Measurements from ENCODE around the gene ZYG11B.
"Not testable (repeated sequence)": the region's sequence is repeated elsewhere in the genome, so short reads cannot be mapped to it uniquely, and the experiment has no call there.

Gene ZYG11B

DNA sequence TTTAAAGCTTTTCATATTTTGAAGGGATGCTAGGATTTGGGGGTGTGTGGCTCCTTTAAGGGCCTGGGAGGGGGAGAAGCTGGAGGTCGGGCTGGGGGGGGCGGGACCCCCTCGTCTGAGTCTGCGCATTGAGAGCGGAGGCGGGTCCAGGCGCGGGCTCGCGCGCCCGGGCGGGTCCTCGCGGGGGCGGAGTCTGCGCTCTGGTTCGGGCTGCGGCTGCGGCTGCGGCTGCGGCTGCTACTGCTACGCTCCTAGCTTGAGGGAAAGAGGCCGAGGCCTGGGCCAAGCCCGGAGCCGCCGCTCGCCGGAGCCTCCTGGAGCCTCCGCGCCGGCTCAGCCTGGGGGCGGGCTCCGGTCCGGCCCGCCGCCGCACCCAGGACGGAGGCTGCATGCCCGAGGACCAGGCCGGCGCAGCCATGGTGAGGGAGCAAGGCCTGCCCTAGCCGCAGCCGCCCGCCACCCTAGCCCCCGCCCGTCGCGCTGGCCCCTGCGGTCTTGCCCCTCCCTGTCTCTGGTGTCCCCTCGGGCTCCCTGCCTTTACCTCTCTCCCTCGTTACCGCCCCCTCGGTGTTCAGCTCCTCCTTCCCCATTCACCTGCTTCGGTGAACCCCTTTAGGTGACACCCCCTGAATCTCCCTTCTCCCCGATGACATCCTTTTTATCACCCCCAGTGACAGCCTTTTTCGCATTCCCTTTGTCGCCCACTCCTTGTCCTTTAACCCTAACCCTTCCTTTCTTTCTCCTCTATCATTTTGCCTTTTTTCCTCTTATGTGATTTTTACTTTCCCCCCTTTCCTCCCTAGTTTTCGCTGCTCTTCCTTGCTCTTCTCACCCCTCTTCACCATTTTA lies at the start of gene ZYG11B:
ZYG11B (plus strand) TSS at position 189 of the 849 bp plus-strand sequence; CDS start at position 390, 201 bp downstream.
- DNase-seq, result peak; percentile 89

DNA sequence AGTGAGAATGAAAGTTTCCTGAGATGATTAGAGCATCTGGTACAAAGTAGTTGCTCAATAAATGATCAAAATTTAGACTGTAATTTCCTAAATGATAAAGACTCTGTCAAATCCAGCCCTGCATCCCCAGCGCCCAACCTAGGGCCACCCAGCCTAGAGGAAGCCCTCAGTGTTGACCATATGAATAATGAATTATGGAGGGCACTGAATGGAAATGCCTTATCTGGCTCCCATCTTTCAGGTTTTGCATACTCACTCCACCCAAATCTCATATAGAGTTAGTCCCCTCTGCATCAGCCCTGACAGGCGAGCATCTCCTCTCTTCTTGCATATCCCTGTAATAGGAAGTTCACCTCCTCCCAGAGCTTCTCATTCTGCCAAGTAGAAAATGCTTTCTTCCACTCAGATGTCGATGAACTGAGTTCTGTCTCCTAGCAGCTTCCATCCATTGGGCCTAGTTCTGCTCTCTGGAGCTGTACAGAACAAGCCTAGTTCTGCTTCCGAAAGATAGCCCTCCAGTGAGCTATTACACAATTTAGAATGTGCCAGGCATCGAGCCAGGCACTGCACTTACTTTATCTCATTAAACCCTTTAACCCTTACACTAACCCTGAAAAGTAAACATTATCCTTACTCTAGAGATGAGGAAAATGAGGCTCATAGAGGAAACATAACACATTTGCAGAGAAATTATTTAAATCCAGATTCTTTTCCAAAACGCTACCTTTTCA lies 49.0 kb upstream of the ZYG11B start:
- no peak for DNase-seq

GRCh38 chr1:52679048-52679447 lies 47.2 kb upstream of the ZYG11B start:
- DNase-seq, result no peak

DNA sequence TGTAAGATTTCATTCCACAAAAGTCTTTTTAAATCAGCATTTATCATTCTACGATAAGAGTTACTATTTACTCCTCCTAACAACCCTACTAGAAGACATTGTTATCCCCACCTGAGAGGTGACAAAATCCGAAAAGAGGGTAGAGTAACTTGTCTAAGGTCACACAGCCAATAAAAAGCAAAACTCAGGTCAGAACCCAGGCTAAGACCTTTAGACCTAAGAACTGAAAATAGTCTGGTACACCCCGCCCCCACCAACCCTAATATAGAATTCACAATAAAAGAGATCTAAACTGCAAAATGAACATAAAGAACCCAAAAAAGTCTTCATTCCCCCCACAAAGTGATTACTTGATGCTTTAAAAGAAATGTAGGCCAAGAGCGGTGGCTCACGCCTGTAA lies 46.8 kb upstream of the ZYG11B start:
- no peak for DNase-seq

DNA sequence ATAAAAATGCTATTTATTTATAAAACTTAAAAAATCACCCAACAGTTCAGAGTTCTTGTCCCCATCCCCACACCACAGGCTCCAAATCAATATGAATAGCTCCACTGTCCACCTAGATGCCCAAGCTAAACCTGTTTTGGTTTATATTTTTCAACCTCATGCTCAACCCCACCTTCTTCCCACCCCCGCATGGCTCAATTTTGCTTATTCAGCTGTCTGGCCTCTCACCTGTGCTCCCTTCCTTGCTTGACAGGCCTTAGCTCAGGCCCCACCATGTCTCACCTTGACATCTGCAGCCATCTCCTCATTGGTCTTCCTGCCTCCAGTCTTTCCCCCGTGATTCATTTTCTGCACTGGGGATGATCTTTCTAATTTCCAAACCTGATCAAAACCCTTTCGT lies 45.9 kb upstream of the ZYG11B start:
- DNase-seq, result no peak

- peak; percentile 9 for DNase-seq
Measured at GRCh38 chr1:52681136-52681535, 45.1 kb upstream of the ZYG11B start.

- no peak for DNase-seq
Measured at GRCh38 chr1:52683367-52683940, 42.8 kb upstream of the ZYG11B start.

DNA sequence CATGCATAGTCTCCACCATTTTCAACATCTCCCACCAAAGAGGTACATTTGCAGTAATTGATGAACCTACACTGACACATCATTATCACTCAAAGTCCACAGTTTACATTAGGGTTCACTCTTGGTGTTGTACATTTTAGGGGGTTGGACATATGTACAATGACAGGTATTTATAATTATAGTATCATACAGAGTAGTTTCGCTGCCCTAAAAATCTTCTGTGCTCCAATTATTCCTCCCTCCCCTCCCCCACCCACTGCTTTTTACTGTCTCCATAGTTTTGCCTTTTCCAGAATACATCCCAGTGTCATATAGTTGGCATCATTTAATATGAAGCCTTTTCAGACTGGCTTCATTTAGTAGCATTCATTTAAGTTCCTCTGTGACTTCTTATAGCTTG lies 41.7 kb upstream of the ZYG11B start:
- no peak for DNase-seq

- peak; percentile 80 for DNase-seq
Measured at GRCh38 chr1:52686261-52686751, 39.9 kb upstream of the ZYG11B start.

DNA sequence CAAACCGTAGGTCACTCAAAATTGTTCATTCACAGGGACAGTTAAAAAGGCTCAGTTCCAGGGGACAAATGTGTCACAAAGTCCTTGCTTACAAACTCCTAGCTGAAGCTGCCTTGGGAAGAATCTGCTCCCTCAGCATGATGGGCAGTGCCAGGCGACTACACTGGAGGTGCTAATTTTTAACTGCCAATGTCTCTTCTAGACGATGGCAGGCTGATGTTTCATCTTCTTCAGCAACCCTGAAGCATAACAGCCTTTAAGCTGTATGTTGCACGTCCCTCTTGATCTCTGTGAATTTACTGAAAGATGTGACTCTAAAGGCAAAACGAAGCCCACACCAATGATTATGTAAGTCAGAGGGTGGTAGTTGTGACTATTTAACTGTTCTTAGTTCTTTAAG lies 39.4 kb upstream of the ZYG11B start:
- DNase-seq, result no peak

DNA sequence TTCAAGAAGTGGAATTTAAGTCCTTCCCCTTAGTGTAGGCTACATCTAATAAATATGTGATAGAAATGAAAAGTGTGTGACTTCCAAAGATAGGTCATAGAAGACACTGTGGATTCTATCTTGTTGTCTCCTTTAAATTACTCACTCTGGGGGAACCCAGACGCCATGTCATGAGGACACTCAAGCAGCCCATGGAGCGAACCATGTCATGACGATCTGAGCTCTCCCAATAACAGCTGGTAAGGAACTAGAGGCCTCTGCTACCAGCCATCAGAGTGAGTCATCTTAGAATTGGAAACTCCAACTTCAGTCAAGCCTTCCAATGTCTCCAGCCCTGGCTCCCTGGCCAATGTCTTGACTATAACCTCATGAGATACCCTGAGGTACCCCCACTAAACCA lies 34.4 kb upstream of the ZYG11B start:
- no peak for DNase-seq

DNA sequence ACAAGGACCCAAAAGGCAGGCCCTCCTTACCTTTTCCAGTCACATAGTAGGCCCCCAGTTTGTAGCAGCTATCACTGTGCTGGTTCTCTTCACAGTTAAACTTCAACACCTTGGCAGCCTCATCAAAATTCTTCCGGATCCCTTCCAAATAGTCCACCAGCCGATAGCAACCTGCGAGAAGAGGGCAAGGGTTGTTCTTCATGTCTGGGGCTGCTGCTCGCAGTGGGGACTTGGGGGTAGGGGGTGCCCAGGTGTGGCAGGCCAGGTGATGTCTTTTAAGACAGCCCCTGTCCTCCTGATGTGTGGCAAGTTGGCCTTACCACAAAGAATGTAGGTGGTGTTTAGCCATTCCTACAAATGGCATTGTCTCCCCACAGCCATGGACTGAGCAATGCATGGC lies 33.6 kb upstream of the ZYG11B start:
- no peak for DNase-seq

DNA sequence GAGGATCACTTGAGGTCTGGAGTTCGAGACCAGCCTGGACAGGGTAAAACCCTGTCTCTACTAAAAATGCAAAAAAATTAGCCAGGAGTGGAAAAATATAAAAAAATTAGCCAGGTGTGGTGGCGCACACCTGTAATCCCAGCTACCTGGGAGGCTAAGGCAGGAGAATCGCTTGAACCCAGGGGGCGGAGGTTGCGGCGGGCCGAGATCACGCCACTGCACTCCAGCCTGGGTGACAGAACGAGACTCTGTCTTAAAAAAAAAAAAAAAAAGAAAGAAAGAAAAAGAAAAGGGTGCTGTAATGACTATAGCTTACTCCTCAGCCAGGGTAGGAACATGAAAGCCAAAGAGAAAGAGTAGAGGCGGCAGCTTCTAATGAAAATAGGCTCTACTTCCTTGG lies 32.9 kb upstream of the ZYG11B start:
- not testable (repeated sequence) for DNase-seq

DNA sequence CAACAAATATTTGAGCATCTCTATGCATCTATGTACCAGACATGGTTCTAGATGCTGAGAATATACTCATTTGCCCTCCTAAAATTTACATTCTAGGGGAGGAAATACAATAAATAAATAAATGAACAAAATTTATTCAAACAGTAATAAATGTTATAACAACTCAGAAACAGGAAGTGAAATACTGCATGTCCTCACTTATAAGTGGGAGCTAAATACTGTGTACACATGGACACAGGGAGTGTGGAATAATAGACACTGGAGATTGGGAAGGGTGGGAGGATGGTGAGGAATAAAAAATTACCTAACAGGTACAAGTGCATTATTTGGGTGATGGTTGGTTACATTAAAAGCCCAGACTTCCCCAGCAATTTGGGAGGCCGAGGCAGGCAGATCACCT lies 32.4 kb upstream of the ZYG11B start:
- no peak for DNase-seq

GRCh38 chr1:52695627-52696026 lies 30.6 kb upstream of the ZYG11B start:
- DNase-seq, result no peak

- peak; percentile 87 for DNase-seq
Measured at GRCh38 chr1:52697795-52698674, 28.2 kb upstream of the ZYG11B start, which contains the start of gene COA7. Gene COA7 (minus strand): TSS chr1:52698347. CDS start chr1:52698326, 21 bp downstream.

DNA sequence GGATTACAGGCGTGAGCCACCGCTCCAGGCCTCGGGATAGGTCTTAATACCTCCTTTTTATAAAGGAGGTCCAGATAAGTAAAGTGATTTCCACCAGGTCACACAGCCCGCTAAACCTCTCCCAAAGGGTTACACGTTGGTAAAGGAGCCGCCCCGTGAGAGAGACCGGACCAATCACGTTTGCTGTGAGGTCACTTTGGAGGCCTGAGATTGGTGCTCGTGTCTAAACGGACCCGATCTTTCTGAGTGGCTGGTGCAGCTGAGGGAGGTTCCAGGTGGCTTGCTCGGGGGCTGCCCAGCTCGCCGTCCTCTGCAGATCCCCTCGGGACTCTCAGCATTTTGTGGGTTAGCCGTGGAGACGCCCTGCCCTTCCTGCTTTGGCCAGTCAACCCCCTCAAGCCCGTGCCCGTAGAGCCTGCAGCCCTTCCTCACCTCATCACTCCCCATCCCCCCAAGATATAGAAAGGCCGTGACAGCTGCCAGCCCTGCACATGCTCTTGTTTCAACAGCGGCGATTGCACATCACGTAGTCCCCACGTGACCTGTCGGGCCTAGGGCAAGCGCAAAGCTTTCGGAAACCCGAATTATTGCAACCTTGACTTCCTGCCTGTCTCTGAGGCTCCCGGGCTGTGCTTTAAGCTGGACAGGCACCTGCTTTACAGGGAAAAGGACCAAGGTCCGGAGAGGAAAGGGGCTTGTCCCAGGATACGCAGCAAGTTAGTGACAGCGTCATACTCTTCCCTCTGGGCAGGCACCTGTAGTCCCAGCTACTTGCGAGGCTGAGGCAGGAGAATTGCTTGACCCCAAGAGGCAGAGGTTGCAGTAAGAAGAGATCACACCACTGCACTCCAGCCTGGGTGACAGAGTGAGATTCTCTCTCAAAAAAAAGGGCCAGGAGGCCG lies 23.1 kb upstream of the ZYG11B start:
- DNase-seq, result peak; percentile 93

GRCh38 chr1:52706136-52706670 lies 20.1 kb upstream of the ZYG11B start:
- DNase-seq, result no peak

GRCh38 chr1:52706941-52707926 lies 19.0 kb upstream of the ZYG11B start:
- no peak for DNase-seq
